Stimulated activated effector memory CD8-positive, alpha-beta T cell treated with anti-CD3 and anti-CD28 coated beads, Interleukin-12 subunit alpha, Interleukin-12 subunit beta, amount 100 ng/mL, for 72 hours (primary cell): ENCODE results near the gene UBE2I.

ENCODE experiments used
- ATAC-seq: fragments of 150-1000 bp; cut with Tn5 transposase; 2 replicates; pipeline ENCODE4 v1.10.0; 2021
- DNase-seq, 2 donors: peaks; one replicate each; pipeline ENCODE4 v3.0.0; 2021 to 2022; ENCODE audit warnings: low spot score in 2 of 2
- H3K27ac Mint-ChIP-seq: one replicate; pipeline ENCODE4 v1.8.0; 2022; ENCODE audit warnings: mild to moderate bottlenecking, mixed read lengths
- H3K36me3 Mint-ChIP-seq: one replicate; pipeline ENCODE4 v1.8.0; 2022; ENCODE audit warnings: mild to moderate bottlenecking, mixed read lengths
- H3K4me1 Mint-ChIP-seq: one replicate; pipeline ENCODE4 v1.8.0; 2022; ENCODE audit warnings: mixed read lengths
- H3K4me3 Mint-ChIP-seq: one replicate; pipeline ENCODE4 v1.8.0; 2022; ENCODE audit warnings: mild to moderate bottlenecking, mixed read lengths
- H3K9me3 Mint-ChIP-seq: one replicate; pipeline ENCODE4 v1.8.0; 2022; ENCODE audit warnings: mixed read lengths

Gene UBE2I

GRCh38 chr16:1345087-1345486, 35.7 kb downstream of the UBE2I start:
- peaks cover 18% of the 10 kb centered on the region for H3K4me1 Mint-ChIP-seq
- DNase-seq (no peak), ATAC-seq (no peak)
- H3K27ac Mint-ChIP-seq: no peak overlapping the region
- H3K4me3 Mint-ChIP-seq: no peak overlapping the region
- H3K36me3 Mint-ChIP-seq: peaks cover 23% of the 10 kb centered on the region
- no peaks in the 10 kb centered on the region for H3K9me3 Mint-ChIP-seq

- DNase-seq (no peak), ATAC-seq (no peak)
- Mint-ChIP-seq H3K27ac (no peak overlapping the region), H3K4me1 (peaks cover 25% of the 10 kb centered on the region), H3K4me3 (no peak overlapping the region), H3K36me3 (peaks cover 31% of the 10 kb centered on the region), H3K9me3 (no peaks in the 10 kb centered on the region)
These were observed 36.4 kb downstream of the UBE2I start for GRCh38 chr16:1345651-1346421.

- H3K4me3 Mint-ChIP-seq: no peak overlapping the region
- no peak for ATAC-seq
These were observed 37.2 kb downstream of the UBE2I start for GRCh38 chr16:1346422-1347285.

GRCh38 chr16:1347286-1347855, 37.9 kb downstream of the UBE2I start:
- ATAC-seq: no peak
- H3K36me3 Mint-ChIP-seq: peaks cover 39% of the 10 kb centered on the region

More at GRCh38 chr16:1346422-1347285, 37.2 kb downstream of the UBE2I start:
- Mint-ChIP-seq H3K4me1 (peaks cover 29% of the 10 kb centered on the region), H3K36me3 (peaks cover 37% of the 10 kb centered on the region), H3K9me3 (no peaks in the 10 kb centered on the region), H3K27ac (no peak overlapping the region)
- DNase-seq: peak in 1 of 2 donors; percentile 50

GRCh38 chr16:1347962-1348361, 38.5 kb downstream of the UBE2I start:
- no peak overlapping the region for H3K27ac Mint-ChIP-seq
- H3K4me1 Mint-ChIP-seq: peaks cover 27% of the 10 kb centered on the region
- H3K36me3 Mint-ChIP-seq: peaks cover 43% of the 10 kb centered on the region
- DNase-seq (peak in 1 of 2 donors; percentile 51), ATAC-seq (no peak)
- H3K4me3 Mint-ChIP-seq: no peak overlapping the region
- H3K9me3 Mint-ChIP-seq: no peaks in the 10 kb centered on the region

More at GRCh38 chr16:1347286-1347855, 37.9 kb downstream of the UBE2I start:
- Mint-ChIP-seq H3K9me3 (no peaks in the 10 kb centered on the region), H3K27ac (no peak overlapping the region), H3K4me1 (peaks cover 27% of the 10 kb centered on the region), H3K4me3 (no peak overlapping the region)
- no peak for DNase-seq

GRCh38 chr16:1348441-1348840, 39.0 kb downstream of the UBE2I start:
- Mint-ChIP-seq H3K4me3 (no peak overlapping the region), H3K9me3 (no peaks in the 10 kb centered on the region), H3K27ac (no peak overlapping the region), H3K4me1 (peaks cover 27% of the 10 kb centered on the region), H3K36me3 (peaks cover 43% of the 10 kb centered on the region)
- ATAC-seq: no peak
- no peak for DNase-seq

- Mint-ChIP-seq H3K4me3 (no peak overlapping the region), H3K27ac (no peak overlapping the region), H3K4me1 (peaks cover 30% of the 10 kb centered on the region), H3K36me3 (peaks cover 43% of the 10 kb centered on the region), H3K9me3 (no peaks in the 10 kb centered on the region)
- ATAC-seq (no peak), DNase-seq (no peak)
These were observed 39.5 kb downstream of the UBE2I start for GRCh38 chr16:1348926-1349325.

GRCh38 chr16:1349351-1349750, 39.9 kb downstream of the UBE2I start:
- Mint-ChIP-seq H3K27ac (no peak overlapping the region), H3K4me3 (no peak overlapping the region), H3K36me3 (peaks cover 43% of the 10 kb centered on the region)

GRCh38 chr16:1349951-1350350, 40.5 kb downstream of the UBE2I start:
- Mint-ChIP-seq H3K9me3 (no peaks in the 10 kb centered on the region), H3K4me3 (peak overlapping the region; percentile 78), H3K4me1 (peaks cover 34% of the 10 kb centered on the region), H3K36me3 (peaks cover 49% of the 10 kb centered on the region), H3K27ac (peak overlapping the region; percentile 83)
- DNase-seq (no peak), ATAC-seq (no peak)

More at GRCh38 chr16:1349351-1349750, 39.9 kb downstream of the UBE2I start:
- DNase-seq: no peak
- Mint-ChIP-seq H3K9me3 (no peaks in the 10 kb centered on the region), H3K4me1 (peaks cover 30% of the 10 kb centered on the region)
- no peak for ATAC-seq

- Mint-ChIP-seq H3K4me3 (peak overlapping the region; percentile 78), H3K4me1 (peaks cover 42% of the 10 kb centered on the region), H3K36me3 (peaks cover 52% of the 10 kb centered on the region), H3K9me3 (no peaks in the 10 kb centered on the region), H3K27ac (peak overlapping the region; percentile 83)
- no peak for DNase-seq
- ATAC-seq: no peak
These were observed 41.3 kb downstream of the UBE2I start for GRCh38 chr16:1350691-1351090.

GRCh38 chr16:1351215-1351581, 41.8 kb downstream of the UBE2I start:
- Mint-ChIP-seq H3K4me3 (peak overlapping the region; percentile 78), H3K27ac (peak overlapping the region; percentile 83), H3K4me1 (peaks cover 47% of the 10 kb centered on the region), H3K36me3 (peaks cover 57% of the 10 kb centered on the region), H3K9me3 (no peaks in the 10 kb centered on the region)
- peak; percentile 14 for ATAC-seq
- peak in 1 of 2 donors; percentile 60 for DNase-seq

- Mint-ChIP-seq H3K4me1 (peaks cover 51% of the 10 kb centered on the region), H3K9me3 (no peaks in the 10 kb centered on the region), H3K4me3 (peak within 1 kb of the TSS; percentile 78), H3K27ac (peak within 1 kb of the TSS; percentile 88), H3K36me3 (peaks cover 57% of the 10 kb centered on the region)
- peak; percentile 88 for ATAC-seq
- DNase-seq: peak; percentile 94 to 95
These were observed 42.3 kb downstream of the UBE2I start, which contains the start of the genes GNPTG and TSR3 for GRCh38 chr16:1351582-1352362. Gene GNPTG, plus strand, starts transcription at chr16:1351931. Its CDS starts 35 bp downstream, at chr16:1351966. Gene TSR3, minus strand, starts transcription at chr16:1351878. Its CDS starts 74 bp downstream, at chr16:1351804.

GRCh38 chr16:1354815-1355540, 45.5 kb downstream of the UBE2I start:
- H3K4me3 Mint-ChIP-seq: no peak overlapping the region
- peak overlapping the region; percentile 81 for H3K27ac Mint-ChIP-seq
- ATAC-seq: no peak
- H3K4me1 Mint-ChIP-seq: peaks cover 51% of the 10 kb centered on the region
- no peaks in the 10 kb centered on the region for H3K9me3 Mint-ChIP-seq
- no peak for DNase-seq
- peaks cover 65% of the 10 kb centered on the region for H3K36me3 Mint-ChIP-seq

- Mint-ChIP-seq H3K4me1 (peaks cover 46% of the 10 kb centered on the region), H3K4me3 (no peak overlapping the region), H3K36me3 (peaks cover 65% of the 10 kb centered on the region), H3K27ac (peak overlapping the region; percentile 81), H3K9me3 (no peaks in the 10 kb centered on the region)
- no peak for DNase-seq
- no peak for ATAC-seq
These were observed 46.2 kb downstream of the UBE2I start for GRCh38 chr16:1355591-1355990.
